ENCODE data around the gene THAP7. TPM values are rescaled to one million over a fixed set of nuclear protein-coding genes. Genes with fewer than 3 reads are reported as not detected.

THAP7 gene
- total and polyA plus RNA-seq, 2 donors (not counting 3 experiments of a cell fraction or from before 2014, with no cell fraction given) = 13.5 to 24.4 TPM

GRCh38 chr22:21026783-21027692 lies 25.1 kb upstream of the THAP7 start:
- Histone ChIP-seq H3K79me2 (ENCODE audit: control insufficient read depth, insufficient read depth, low read length) (no peaks in the 10 kb centered on the region), H3K36me3 (ENCODE audit: control insufficient read depth in 2 of 2, extremely low read depth in 1 of 2, insufficient read depth in 2 of 2, low read length in 2 of 2) (no peaks in the 10 kb centered on the region), H3K4me2 (ENCODE audit: insufficient read depth, low read length) (no peak overlapping the region), H3K27ac (ENCODE audit: insufficient read depth, low read depth, low read length) (no peak overlapping the region), H3K9me1 (replicated peaks; ENCODE audit: control insufficient read depth, extremely low read depth, insufficient read depth, low read length) (no peaks in the 10 kb centered on the region), H3K27me3 (ENCODE audit: control insufficient read depth in 2 of 2, insufficient read depth in 2 of 2, low read length in 2 of 2) (peaks cover 6 to 8% of the 10 kb centered on the region in 2 experiments), H3K9ac (replicated peaks; ENCODE audit: extremely low read depth, insufficient read depth, low read length) (no peak overlapping the region), H3K4me1 (ENCODE audit: control insufficient read depth, extremely low read depth, insufficient read depth, low read length) (no peaks in the 10 kb centered on the region), H2AFZ (ENCODE audit: low read depth, low read length) (no peak overlapping the region), H4K20me1 (replicated peaks; ENCODE audit: control insufficient read depth, extremely low read depth, insufficient read depth, low read length) (no peaks in the 10 kb centered on the region), H3K9me3 (replicated peaks; ENCODE audit: control insufficient read depth, insufficient read depth, low read length) (no peaks in the 10 kb centered on the region), H3K4me3 (replicated peaks in 1 of 3; ENCODE audit: insufficient read depth in 1 of 3, low read depth in 1 of 3, low read length in 3 of 3) (no peak overlapping the region)
- FAIRE-seq (no peak), DNase-seq (ENCODE audit: low read depth, low spot score) (no peak)
- intact Hi-C loops (cut with micrococcal nuclease) = no loop called here
- dilution Hi-C loops (cut with MboI; ENCODE audit: extremely low pct_ligation_motif_present, low sequenced_read_pairs) = no loop called here
- CTCF ChIA-PET = no interaction called here
- TF ChIP-seq MAX (IDR thresholded peaks at IDR 0.05; ENCODE audit: insufficient read depth, insufficient read length) (no peak), CTCF (IDR thresholded peaks at IDR 0.05; ENCODE audit: extremely low read depth in 1 of 2, insufficient read depth in 1 of 2, low read depth in 1 of 2, low read length in 2 of 2) (no peak), MYC (IDR thresholded peaks at IDR 0.05; ENCODE audit: low read depth, low read length) (no peak), GATA2 (IDR thresholded peaks at IDR 0.05; ENCODE audit: insufficient read depth, insufficient read length, low read depth, low read length) (no peak), JUN (IDR thresholded peaks at IDR 0.05; ENCODE audit: borderline replicate concordance, insufficient read depth, insufficient read length, low read depth) (no peak), EZH2 (IDR thresholded peaks at IDR 0.05; ENCODE audit: borderline replicate concordance, low read depth, low read length, severe bottlenecking) (no peak), POLR2A (IDR thresholded peaks at IDR 0.05; ENCODE audit: low read depth, low read length) (no peak)
- no TSS peak for BruUV-seq (replicated peaks)
- POLR2A ChIA-PET = no interaction called here

All from endothelial cell of umbilical vein (primary cell).